Kidney glomerular epithelial cell (primary cell): ENCODE results near the gene JMJD6.

Experiments used
- DNase-seq: peaks from one replicate; lab custom pipeline; 2025; lab: John Stamatoyannopoulos, UW

JMJD6 gene

GRCh38 chr17:76697702-76698465, 28.5 kb downstream of the JMJD6 start:
- peak; percentile 55 for DNase-seq

DNA sequence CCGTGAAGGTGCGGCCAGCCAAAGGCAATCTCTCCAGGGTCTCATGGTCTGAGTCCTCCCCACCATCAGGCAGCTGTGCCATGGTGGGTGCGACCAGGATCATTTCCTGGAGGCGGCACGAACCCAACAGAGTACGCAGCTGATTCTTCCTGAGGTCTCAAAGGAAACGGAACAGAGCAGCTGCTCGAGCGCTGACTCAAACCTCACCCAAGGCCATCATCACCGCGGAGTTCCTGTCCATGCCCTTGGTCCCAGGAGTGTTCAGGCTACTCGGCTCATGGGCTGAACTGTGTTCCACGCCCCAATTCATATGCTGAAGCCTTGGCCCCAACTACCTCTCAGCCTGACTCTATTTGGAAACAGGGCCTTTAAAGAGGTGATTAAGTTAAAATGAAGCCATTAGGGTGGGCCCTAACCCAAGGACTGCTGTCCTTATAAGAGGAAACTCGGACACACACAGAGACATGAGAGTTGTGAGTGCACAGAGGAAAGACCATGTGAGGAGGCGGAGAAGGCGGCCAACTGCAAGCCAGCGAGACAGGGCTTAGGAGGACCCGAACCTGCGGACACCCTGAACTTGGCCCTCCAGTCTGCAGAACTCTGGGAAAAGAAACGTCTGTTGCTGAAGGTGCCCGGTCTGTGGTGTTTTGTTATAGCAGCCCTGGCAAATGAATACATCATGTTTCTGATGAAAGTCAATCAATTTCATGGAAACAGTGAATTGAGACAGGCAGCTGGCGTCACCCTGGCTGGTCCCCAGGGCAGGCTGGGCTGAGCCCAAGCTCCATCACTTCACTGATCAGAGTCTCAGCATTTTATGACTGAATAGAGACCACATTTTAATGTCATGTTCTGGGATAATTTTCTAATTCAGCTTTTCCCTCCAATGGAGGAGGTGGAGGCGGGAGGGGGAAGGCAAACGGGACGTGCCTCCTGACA, 29.4 kb downstream of the JMJD6 start:
- DNase-seq = no peak

DNA sequence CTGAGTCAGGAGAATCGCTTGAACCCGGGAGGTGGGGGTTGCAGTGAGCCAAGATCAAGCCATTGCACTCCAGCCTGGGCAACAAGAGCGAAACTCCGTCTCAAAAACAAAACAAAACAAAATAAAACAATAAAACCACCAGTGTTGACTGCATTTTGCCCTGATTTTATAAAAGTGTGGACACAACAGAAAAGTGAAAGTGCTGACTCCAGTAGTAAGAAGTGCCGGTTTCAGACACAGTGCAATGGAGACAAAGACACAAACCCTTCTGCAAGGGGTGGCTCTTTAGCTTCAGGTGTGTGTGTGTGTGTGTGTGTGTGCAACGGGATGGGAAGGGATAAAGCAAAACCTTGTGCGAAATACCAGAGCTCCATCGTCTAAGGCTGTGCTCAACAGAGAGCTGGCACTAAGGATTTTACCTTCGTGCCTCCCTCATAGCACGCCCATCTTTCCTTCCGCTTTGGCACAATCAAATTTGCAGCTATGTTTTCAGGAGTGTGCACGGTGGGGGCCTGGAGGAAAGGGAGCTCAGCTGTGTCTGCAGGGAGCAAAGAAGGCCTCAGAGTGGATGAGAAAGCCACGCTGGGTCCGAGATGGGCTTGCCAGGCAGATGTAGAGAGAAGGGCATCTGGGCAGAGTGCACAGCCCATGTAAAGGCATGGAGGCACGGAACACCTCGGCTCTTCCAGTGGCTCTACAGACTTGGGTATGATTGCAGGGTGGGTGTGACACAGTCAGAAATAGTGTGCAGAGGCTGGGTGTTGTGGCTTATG, 31.2 kb downstream of the JMJD6 start:
- peak; percentile 38 for DNase-seq

- no peak for DNase-seq
Measured at GRCh38 chr17:76691379-76692191, 34.8 kb downstream of the JMJD6 start.

GRCh38 chr17:76690596-76691280, 35.7 kb downstream of the JMJD6 start:
- no peak for DNase-seq

GRCh38 chr17:76689859-76690258, 36.5 kb downstream of the JMJD6 start:
- DNase-seq = no peak

GRCh38 chr17:76688165-76688622, 38.2 kb downstream of the JMJD6 start:
- DNase-seq = no peak

DNA sequence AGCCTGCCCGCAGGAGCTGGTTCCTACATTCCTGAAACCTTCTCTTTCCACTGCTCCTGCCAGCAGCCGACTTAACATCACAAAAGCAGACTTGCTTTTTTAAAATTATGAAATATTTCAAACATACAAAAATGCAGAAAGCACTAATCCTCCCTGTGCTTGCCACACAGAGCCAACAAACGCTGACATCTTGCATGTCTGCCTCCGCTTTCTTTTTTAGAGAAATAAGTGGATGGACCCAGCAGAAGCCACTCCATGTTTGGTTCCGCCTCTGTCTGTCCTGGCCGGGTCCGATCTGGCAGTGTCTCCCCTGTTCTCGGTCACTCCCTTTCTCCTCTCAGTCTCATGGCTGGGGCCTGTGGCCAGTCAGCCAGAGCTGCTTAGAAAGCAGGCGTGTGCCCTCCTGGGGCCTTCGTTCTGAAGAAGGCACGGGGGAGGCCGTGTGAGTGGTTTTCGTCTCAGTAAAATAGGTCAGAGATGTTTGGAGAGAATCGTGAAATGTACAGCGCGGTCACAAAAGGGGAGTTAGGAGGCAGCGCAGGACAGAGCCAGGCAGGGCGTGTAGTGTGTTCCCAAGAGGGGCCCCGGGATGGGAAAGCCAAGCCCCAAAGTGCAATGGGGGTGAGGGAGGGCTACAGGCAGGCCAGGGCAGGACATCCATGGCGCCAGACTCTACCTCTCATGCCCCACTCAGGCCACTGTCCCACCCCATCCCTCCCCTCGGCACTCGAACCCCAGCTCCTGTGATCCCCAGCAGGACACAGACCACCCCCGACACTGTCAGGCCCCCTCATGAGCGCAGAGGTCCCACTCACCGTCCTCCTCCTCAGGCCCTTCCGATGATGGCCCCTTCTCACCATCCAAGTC, 38.9 kb downstream of the JMJD6 start:
- DNase-seq = no peak

- no peak for DNase-seq
Measured at GRCh38 chr17:76686538-76687297, 39.7 kb downstream of the JMJD6 start.

GRCh38 chr17:76685846-76686245, 40.6 kb downstream of the JMJD6 start:
- no peak for DNase-seq

GRCh38 chr17:76685366-76685765, 41.0 kb downstream of the JMJD6 start:
- DNase-seq = no peak

- DNase-seq = no peak
Measured at GRCh38 chr17:76684756-76685155, 41.6 kb downstream of the JMJD6 start.

- DNase-seq = no peak
Measured at GRCh38 chr17:76683921-76684745, 42.3 kb downstream of the JMJD6 start.

DNA sequence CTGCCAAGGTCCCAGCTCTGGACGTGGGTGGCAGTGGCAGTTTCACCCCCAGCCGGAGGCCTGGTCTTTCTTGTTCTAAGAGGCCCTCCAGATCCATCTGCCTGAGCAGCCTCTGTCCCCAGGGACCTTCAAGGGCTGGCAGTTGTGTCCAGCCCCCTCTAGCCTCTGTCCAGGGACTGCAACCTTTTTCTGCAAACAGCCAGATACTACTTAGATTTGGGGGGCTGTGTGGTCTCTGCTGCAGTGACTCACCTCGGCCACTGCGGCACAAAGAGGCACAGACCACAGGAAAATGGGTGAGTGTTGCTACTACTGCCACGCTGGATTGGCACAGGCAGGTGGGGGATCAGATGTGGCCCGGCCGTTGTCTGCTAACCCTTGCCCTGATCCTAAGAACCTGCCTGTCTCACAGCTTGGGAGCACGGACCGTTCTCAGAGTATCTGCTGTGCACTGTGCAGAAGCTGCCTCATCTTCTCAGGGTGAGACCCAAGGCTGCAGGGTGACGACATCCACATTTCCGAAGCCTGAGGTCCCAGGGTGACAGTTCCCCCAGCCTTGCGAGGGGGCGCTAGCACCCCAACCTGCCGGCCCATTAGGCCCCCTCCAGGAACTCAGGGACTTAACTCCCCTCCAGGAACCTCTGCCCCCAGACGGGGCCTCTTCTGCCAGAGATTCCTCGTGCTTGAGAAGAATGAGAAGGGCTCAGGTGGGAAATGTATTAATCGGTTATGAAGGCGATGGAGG, 43.2 kb downstream of the JMJD6 start:
- DNase-seq = no peak

GRCh38 chr17:76682296-76682695, 44.1 kb downstream of the JMJD6 start:
- DNase-seq = no peak

DNA sequence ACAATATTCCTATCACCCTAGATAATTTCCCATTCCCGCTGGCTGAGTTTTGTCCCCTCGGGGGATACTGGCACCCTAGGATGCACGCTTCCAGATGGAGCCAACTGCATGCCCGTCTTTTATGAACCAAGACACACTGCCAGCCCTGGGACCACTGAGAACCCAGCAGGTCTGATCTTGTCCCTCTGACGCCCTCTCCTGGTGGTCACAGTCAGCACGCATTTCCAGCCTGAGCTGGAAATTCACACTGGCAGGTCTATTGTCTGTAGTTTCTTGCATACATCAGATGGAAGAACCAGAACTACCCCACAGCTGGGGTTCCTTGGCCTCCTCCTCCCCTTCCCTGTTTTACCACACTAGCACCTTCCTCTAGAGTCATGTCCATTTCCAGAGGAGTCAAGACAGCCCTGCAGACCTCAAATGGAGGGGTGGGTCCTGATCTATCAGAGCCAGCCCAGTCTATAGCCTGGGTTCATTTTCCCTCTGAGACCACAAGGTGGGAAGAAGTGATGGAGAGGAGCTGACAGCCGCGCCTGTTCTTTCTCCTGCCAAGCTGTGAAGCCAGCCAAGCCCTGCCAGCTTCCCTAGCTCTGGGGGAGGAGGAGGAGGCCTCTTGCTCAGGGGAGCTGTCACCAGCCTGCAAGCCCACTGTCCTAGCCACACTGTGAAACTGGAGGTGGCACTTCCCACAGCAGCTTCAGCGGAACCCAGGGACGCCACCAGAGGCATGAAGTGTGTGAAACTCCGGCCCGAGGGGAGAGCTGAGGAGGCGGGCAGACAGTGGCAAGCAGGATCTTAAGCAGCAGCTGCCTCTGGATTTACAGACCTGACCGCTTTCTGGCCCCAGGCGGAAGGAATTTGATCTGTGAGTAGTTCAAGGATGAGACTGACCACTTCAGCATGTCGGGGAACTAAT, 44.9 kb downstream of the JMJD6 start:
- peak; percentile 37 for DNase-seq
